ENCODE data around the gene CD86. TPM values are rescaled to one million over a fixed set of nuclear protein-coding genes. Genes with fewer than 3 reads are reported as not detected.

The CD86 gene
- total RNA-seq, 2 donors from 2014 or later, result 6.0 to 18.0 TPM

- ATAC-seq (ENCODE audit: insufficient number of reproducible peaks, low FRiP score, low read depth) (no peak), DNase-seq (ENCODE audit: low spot score) (no peak)
- H3K27ac ChIP-seq, result no peak overlapping the region
- H3K36me3 ChIP-seq, result no peaks in the 10 kb centered on the region
- no peaks in the 10 kb centered on the region for H3K4me1 ChIP-seq (ENCODE audit: control insufficient read depth in 1 of 2, low read depth in 2 of 2)
- no peak overlapping the region for H3K4me3 ChIP-seq
- H3K27me3 ChIP-seq (replicated peaks; ENCODE audit: insufficient read depth), result no peaks in the 10 kb centered on the region
- no peak for TF ChIP-seq CTCF (IDR thresholded peaks at IDR 0.05)
- H3K9me3 ChIP-seq, result no peaks in the 10 kb centered on the region
These were observed 42.3 kb upstream of the CD86 start for GRCh38 chr3:122012821-122013220.

- ATAC-seq (ENCODE audit: insufficient number of reproducible peaks, low FRiP score, low read depth), result no peak
- no peaks in the 10 kb centered on the region for H3K27me3 ChIP-seq (replicated peaks; ENCODE audit: insufficient read depth)
- H3K36me3 ChIP-seq, result no peaks in the 10 kb centered on the region
- H3K4me3 ChIP-seq, result no peak overlapping the region
- no peaks in the 10 kb centered on the region for H3K4me1 ChIP-seq (ENCODE audit: control insufficient read depth in 1 of 2, low read depth in 2 of 2)
- no peak overlapping the region for H3K27ac ChIP-seq
- no peak for TF ChIP-seq CTCF (IDR thresholded peaks at IDR 0.05)
- no peaks in the 10 kb centered on the region for H3K9me3 ChIP-seq
- no peak for DNase-seq (ENCODE audit: low spot score)
These were observed 41.7 kb upstream of the CD86 start for GRCh38 chr3:122013448-122013925.

- H3K27me3 ChIP-seq (replicated peaks; ENCODE audit: insufficient read depth), result no peaks in the 10 kb centered on the region
- H3K27ac ChIP-seq, result no peak overlapping the region
- no peak for TF ChIP-seq CTCF (IDR thresholded peaks at IDR 0.05)
- ATAC-seq (ENCODE audit: insufficient number of reproducible peaks, low FRiP score, low read depth) (no peak), DNase-seq (ENCODE audit: low spot score) (no peak)
- H3K4me3 ChIP-seq, result no peak overlapping the region
- H3K36me3 ChIP-seq, result no peaks in the 10 kb centered on the region
- no peaks in the 10 kb centered on the region for H3K4me1 ChIP-seq (ENCODE audit: control insufficient read depth in 1 of 2, low read depth in 2 of 2)
- H3K9me3 ChIP-seq, result no peaks in the 10 kb centered on the region
These were observed 40.4 kb upstream of the CD86 start for GRCh38 chr3:122014741-122015140.

DNA sequence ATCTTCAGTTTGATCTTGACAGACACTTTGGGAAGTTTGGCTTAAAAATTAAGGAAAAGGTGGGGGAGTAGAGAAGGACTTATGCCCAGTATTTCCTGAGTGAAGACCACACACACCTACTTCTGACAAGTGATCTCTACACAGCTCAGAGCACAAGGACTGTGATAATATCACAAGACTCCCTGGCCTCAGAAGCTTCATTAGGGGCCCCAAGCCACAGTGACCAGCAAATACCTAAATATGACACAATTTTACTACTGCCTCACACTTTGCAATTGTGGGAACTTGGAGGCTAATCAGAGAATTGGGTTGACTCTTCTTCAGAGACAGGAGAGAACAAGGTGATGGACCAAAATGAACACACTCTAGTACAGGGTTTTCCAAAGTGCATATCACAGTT is 35.7 kb upstream of the CD86 start:
- no peaks in the 10 kb centered on the region for H3K9me3 ChIP-seq
- ATAC-seq (ENCODE audit: insufficient number of reproducible peaks, low FRiP score, low read depth) (no peak), DNase-seq (ENCODE audit: low spot score) (no peak)
- no peak for TF ChIP-seq CTCF (IDR thresholded peaks at IDR 0.05)
- no peak overlapping the region for H3K4me3 ChIP-seq
- H3K36me3 ChIP-seq, result no peaks in the 10 kb centered on the region
- no peak overlapping the region for H3K27ac ChIP-seq
- no peaks in the 10 kb centered on the region for H3K4me1 ChIP-seq (ENCODE audit: control insufficient read depth in 1 of 2, low read depth in 2 of 2)
- H3K27me3 ChIP-seq (replicated peaks; ENCODE audit: insufficient read depth), result no peaks in the 10 kb centered on the region

- H3K4me3 ChIP-seq, result no peak overlapping the region
- H3K27ac ChIP-seq, result no peak overlapping the region
- H3K36me3 ChIP-seq, result no peaks in the 10 kb centered on the region
- DNase-seq (ENCODE audit: low spot score), result no peak
- ATAC-seq (ENCODE audit: insufficient number of reproducible peaks, low FRiP score, low read depth), result no peak
- TF ChIP-seq CTCF (IDR thresholded peaks at IDR 0.05), result no peak
- no peaks in the 10 kb centered on the region for H3K9me3 ChIP-seq
- no peaks in the 10 kb centered on the region for H3K27me3 ChIP-seq (replicated peaks; ENCODE audit: insufficient read depth)
- no peaks in the 10 kb centered on the region for H3K4me1 ChIP-seq (ENCODE audit: control insufficient read depth in 1 of 2, low read depth in 2 of 2)
These were observed 34.1 kb upstream of the CD86 start for GRCh38 chr3:122021037-122021436.
